SK-N-SH (cell line): ENCODE results near the gene ZBTB16. TPM values are rescaled to one million over a fixed set of nuclear protein-coding genes. Genes with fewer than 3 reads are reported as not detected.

Experiments used
- CTCF ChIA-PET: fragments of 300-600, 350-600 bp; formaldehyde crosslinking; extraction: SDS; loops from one replicate; lab custom pipeline; 2021; lab: Yijun Ruan, JAX
- POLR2A ChIA-PET: fragments of 350-600 bp; sonication (Branson Sonifier 250); formaldehyde crosslinking; extraction: SDS; loops from one replicate; lab custom pipeline; 2020; ENCODE audit warnings: antibody characterized with exemption, inconsistent platforms; lab: Yijun Ruan, JAX
- DNase-seq: peaks from one replicate; pipeline ENCODE4 v3.0.0; 2012
- H2AFZ ChIP-seq: fragments of 200-600 bp; sonication (generic); 2 replicates; pipeline ENCODE4 v1.8.1; 2016; ENCODE audit warnings: antibody characterized with exemption, mild to moderate bottlenecking, low read depth
- H3F3A ChIP-seq: fragments of 200-600 bp; sonication (generic); replicated peaks from 2 replicates; pipeline ENCODE3; 2016; ENCODE audit warnings: antibody characterized with exemption, mild to moderate bottlenecking; ENCODE audit not compliant: insufficient read depth
- H3K27ac ChIP-seq, 2 experiments: fragments of 200-500 bp in 1 of 2; fragments of 200-600 bp in 1 of 2; sonication (Bioruptor generic) in 1 of 2; sonication (generic), shearing (Covaris generic) in 1 of 2; 2 replicates each; pipeline versions ENCODE4 v1.5.1 to v1.6.1; 2014 to 2016; ENCODE audit warnings: low read depth in 2 of 2, inconsistent platforms in 1 of 2, low read length in 1 of 2, mild to moderate bottlenecking in 1 of 2, mixed read lengths in 1 of 2
- H3K27me3 ChIP-seq: fragments of 200-600 bp; sonication (generic), shearing (Covaris generic); 2 replicates; pipeline ENCODE4 v1.6.1; 2016; ENCODE audit warnings: mixed run types; ENCODE audit not compliant: insufficient read depth
- H3K36me3 ChIP-seq, 2 experiments: fragments of 200-500 bp in 1 of 2; fragments of 200-600 bp in 1 of 2; sonication (Bioruptor generic) in 1 of 2; sonication (generic) in 1 of 2; replicated peaks in 1 of 2; 2 replicates each; pipeline versions ENCODE3 to v1.5.1; 2014 to 2016; ENCODE audit warnings: low read length in 1 of 2, mild to moderate bottlenecking in 1 of 2; ENCODE audit not compliant: insufficient read depth in 2 of 2, control insufficient read depth in 1 of 2
- H3K4me1 ChIP-seq, 2 experiments: fragments of 200-500 bp in 1 of 2; fragments of 200-600 bp in 1 of 2; sonication (Bioruptor generic) in 1 of 2; sonication (generic), shearing (Covaris generic) in 1 of 2; 2 replicates each; pipeline versions ENCODE4 v1.5.1 to v1.6.1; 2014 to 2016; ENCODE audit warnings: low read depth in 1 of 2, low read length in 1 of 2, mixed run types in 1 of 2; ENCODE audit not compliant: insufficient read depth in 2 of 2, control insufficient read depth in 1 of 2
- H3K4me2 ChIP-seq: fragments of 200-600 bp; sonication (generic), shearing (Covaris generic); 2 replicates; pipeline ENCODE4 v1.6.1; 2017; ENCODE audit warnings: mixed run types
- H3K4me3 ChIP-seq, 2 experiments: fragments of 200-500 bp in 1 of 2; fragments of 200-600 bp in 1 of 2; sonication (Bioruptor generic) in 1 of 2; sonication (generic), shearing (Covaris generic) in 1 of 2; 2 replicates each; pipeline versions ENCODE4 v1.5.1 to v1.8.1; 2014 to 2016; ENCODE audit warnings: low read depth in 2 of 2, inconsistent platforms in 1 of 2, low read length in 1 of 2, mild to moderate bottlenecking in 1 of 2, mixed read lengths in 1 of 2, moderate library complexity in 1 of 2
- H3K79me2 ChIP-seq: fragments of 200-600 bp; sonication (generic); 2 replicates; pipeline ENCODE4 v1.8.1; 2017; ENCODE audit warnings: mild to moderate bottlenecking; ENCODE audit not compliant: insufficient read depth
- H3K9ac ChIP-seq: fragments of 200-600 bp; sonication (generic); 2 replicates; pipeline ENCODE4 v1.6.1; 2017; ENCODE audit warnings: mixed run types
- H3K9me2 ChIP-seq: fragments of 200-600 bp; sonication (generic); 2 replicates; pipeline ENCODE4 v1.6.1; 2017; ENCODE audit warnings: mixed run types
- H3K9me3 ChIP-seq: fragments of 200-600 bp; sonication (generic); 2 replicates; pipeline ENCODE4 v1.6.1; 2017; ENCODE audit warnings: mixed run types, mild to moderate bottlenecking, moderate library complexity
- H4K20me1 ChIP-seq: fragments of 200-600 bp; sonication (generic); 2 replicates; pipeline ENCODE4 v1.6.1; 2017; ENCODE audit warnings: mild to moderate bottlenecking, mixed run types; ENCODE audit not compliant: insufficient read depth
- CHD2 ChIP-seq: fragments of 150-350 bp; IDR thresholded peaks from 2 replicates; pipeline ENCODE4 v1.6.1; 2018; ENCODE audit warnings: low read length; ENCODE audit not compliant: partially characterized antibody
- CTCF ChIP-seq: fragments of 200-600 bp; sonication (generic); IDR thresholded peaks from 2 replicates; pipeline ENCODE4 v1.6.1; 2017; ENCODE audit warnings: antibody characterized with exemption, mild to moderate bottlenecking, moderate library complexity
- ELF1 ChIP-seq: IDR thresholded peaks from 2 replicates; pipeline ENCODE4 v1.4.0; 2012
- FOSL2 ChIP-seq: IDR thresholded peaks from 2 replicates; pipeline ENCODE4 v1.4.0; 2012; ENCODE audit warnings: low read depth, mild to moderate bottlenecking, moderate library complexity, borderline replicate concordance
- JUND ChIP-seq: IDR thresholded peaks from 2 replicates; pipeline ENCODE4 v1.4.0; 2012
- MAX ChIP-seq: IDR thresholded peaks from 2 replicates; pipeline ENCODE4 v1.4.0; 2012; ENCODE audit warnings: low read depth
- MXI1 ChIP-seq: IDR thresholded peaks from 2 replicates; pipeline ENCODE4 v1.6.1; 2012; ENCODE audit warnings: mild to moderate bottlenecking, low read depth, low read length, improper control_type of control experiment
- PBX3 ChIP-seq: IDR thresholded peaks from 2 replicates; pipeline ENCODE4; 2012
- RAD21 ChIP-seq: IDR thresholded peaks from 2 replicates; pipeline ENCODE4 v1.6.1; 2012; ENCODE audit warnings: mild to moderate bottlenecking, low read length
- RFX5 ChIP-seq: IDR thresholded peaks from 2 replicates; pipeline ENCODE4 v1.6.1; 2012; ENCODE audit warnings: mild to moderate bottlenecking, improper control_type of control experiment, low read length
- RXRA ChIP-seq: IDR thresholded peaks from 2 replicates; pipeline ENCODE4 v1.4.0; 2012; ENCODE audit warnings: low read depth, mild to moderate bottlenecking, borderline replicate concordance
- WGBS: methylation state at CpG from one replicate; pipeline ENCODE4 v1.1.6; 2017; ENCODE audit warnings: low lambda C conversion rate; 5-methylcytosine and 5-hydroxymethylcytosine counted together
- polyA plus RNA-seq, 3 experiments: library from polyadenylated mRNA; depleted of rRNA; stranded (reverse); fragments of >200 nt; gene quantifications; 2 replicates each; pipeline ENCODE4 v1.2.3, GENCODE V29; 2012

The ZBTB16 gene
- polyA plus RNA-seq, 1 of the 3 experiments (the other 2 are of a cell fraction): not detected

DNA sequence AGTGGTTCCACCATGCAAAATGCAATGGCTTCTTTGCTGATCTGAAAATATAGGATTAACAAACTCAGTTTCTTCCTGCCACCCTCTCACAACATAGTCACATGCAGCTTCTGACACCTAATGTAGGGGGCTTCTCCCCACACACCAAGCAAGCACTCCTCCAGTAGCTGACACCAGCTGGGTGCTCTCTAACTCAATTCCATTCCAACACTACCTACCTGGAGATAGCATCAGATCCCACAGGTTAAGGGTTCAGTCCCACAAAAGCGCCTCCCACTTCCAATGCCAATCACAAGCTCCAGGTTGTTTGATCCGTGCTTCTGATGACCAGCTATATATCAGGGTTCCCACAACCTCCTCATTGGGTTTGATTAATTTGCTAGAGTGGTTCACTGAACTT is 204.9 kb downstream of the ZBTB16 start (continued):
- TF ChIP-seq CTCF (no peak), RFX5 (no peak), FOSL2 (no peak), RAD21 (no peak), ELF1 (no peak)

- Histone ChIP-seq H3K4me2 (no peak overlapping the region), H3K79me2 (no peaks in the 10 kb centered on the region), H3K9me3 (no peaks in the 10 kb centered on the region), H3K4me1 (no peaks in the 10 kb centered on the region; a peak in 1 of 4 replicates), H2AFZ (no peak overlapping the region), H3K27me3 (peaks cover 16% of the 10 kb centered on the region), H3K27ac (no peak overlapping the region), H3F3A (no peaks in the 10 kb centered on the region), H3K36me3 (no peaks in the 10 kb centered on the region), H3K9me2 (no peaks in the 10 kb centered on the region), H3K9ac (no peak overlapping the region), H3K4me3 (no peak overlapping the region), H4K20me1 (no peaks in the 10 kb centered on the region)
- TF ChIP-seq PBX3: no peak
- no peak for TF ChIP-seq MXI1
- no peak for TF ChIP-seq CHD2
- TF ChIP-seq JUND: no peak
- TF ChIP-seq MAX: no peak
- TF ChIP-seq CTCF: no peak
- TF ChIP-seq RXRA: no peak
- POLR2A ChIA-PET: no interaction called here
- CTCF ChIA-PET: interaction anchor here (0.7 to 11.8 kb wide), 11 partner anchors 16 to 459 kb away, joined by 3 to 445 read pairs (median 7); no protein-coding TSS in a partner anchor
- 59% methylated on average over 8 of the region's 8 CpGs for WGBS
- no peak for DNase-seq
These were observed 205.8 kb downstream of the ZBTB16 start for GRCh38 chr11:114265122-114265878.
